Keratinocyte (primary cell): ENCODE data around the gene MEIOC. TPM values are rescaled to one million over a fixed set of nuclear protein-coding genes. Genes with fewer than 3 reads are reported as not detected.

Source experiments
- DNase-seq: peaks from one replicate; pipeline ENCODE4 v3.0.0-alpha.2; 2011; ENCODE audit warnings: low read depth, missing footprints, low spot score
- FAIRE-seq: peaks from 2 replicates; lab custom pipeline; 2011; peaks lifted over from hg19 to GRCh38; lab: Jason Lieb, UNC
- H2AFZ ChIP-seq: 2 replicates; pipeline ENCODE4 v1.6.0; 2012; ENCODE audit warnings: low read length, control low read depth, inconsistent platforms; ENCODE audit not compliant: control insufficient read depth
- H3K27ac ChIP-seq: 2 replicates; pipeline ENCODE4 v1.5.1; 2011; ENCODE audit warnings: low read length; ENCODE audit not compliant: control insufficient read depth, insufficient read depth
- H3K27me3 ChIP-seq: 3 replicates; pipeline ENCODE4 v1.6.0; 2011; ENCODE audit warnings: low read length; ENCODE audit not compliant: control insufficient read depth, insufficient read depth; ENCODE audit errors: extremely low read depth
- H3K36me3 ChIP-seq, 2 experiments: 2 replicates in 1 of 2; 3 replicates in 1 of 2; pipeline ENCODE4 v1.5.1; 2011; ENCODE audit warnings: low read length in 2 of 2, mild to moderate bottlenecking in 1 of 2; ENCODE audit not compliant: control insufficient read depth in 2 of 2, insufficient read depth in 2 of 2; ENCODE audit errors: extremely low read depth in 1 of 2
- H3K4me1 ChIP-seq: 3 replicates; pipeline ENCODE4 v1.5.1; 2011; ENCODE audit warnings: low read length; ENCODE audit not compliant: control insufficient read depth, insufficient read depth; ENCODE audit errors: extremely low read depth
- H3K4me2 ChIP-seq: 3 replicates; pipeline ENCODE4 v1.6.0; 2011; ENCODE audit warnings: low read depth, low read length; ENCODE audit not compliant: control insufficient read depth, insufficient read depth; ENCODE audit errors: extremely low read depth
- H3K4me3 ChIP-seq, 3 experiments: fragments of 200-600 bp in 1 of 3; sonication (generic) in 1 of 3; 2 replicates in 2 of 3; 3 replicates in 1 of 3; pipeline ENCODE4 v1.5.1; 2011 to 2016; ENCODE audit warnings: low read length in 3 of 3, mild to moderate bottlenecking in 3 of 3, control low read depth in 2 of 3, inconsistent platforms in 1 of 3, low read depth in 1 of 3, mixed read lengths in 1 of 3, mixed run types in 1 of 3, moderate library complexity in 1 of 3; ENCODE audit not compliant: control insufficient read depth in 2 of 3, insufficient read depth in 2 of 3; ENCODE audit errors: extremely low read depth in 1 of 3
- H3K79me2 ChIP-seq: 2 replicates; pipeline ENCODE4 v1.6.0; 2012; ENCODE audit warnings: low read length; ENCODE audit not compliant: control insufficient read depth, insufficient read depth
- H3K9ac ChIP-seq: 3 replicates; pipeline ENCODE4 v1.6.0; 2011; ENCODE audit warnings: low read length; ENCODE audit not compliant: control insufficient read depth, insufficient read depth; ENCODE audit errors: extremely low read depth
- H3K9me1 ChIP-seq: 3 replicates; pipeline ENCODE4 v1.6.0; 2011; ENCODE audit warnings: low read length; ENCODE audit not compliant: control insufficient read depth, insufficient read depth; ENCODE audit errors: extremely low read depth
- H3K9me3 ChIP-seq: 2 replicates; pipeline ENCODE4 v1.5.1; 2012; ENCODE audit warnings: low read depth, low read length; ENCODE audit not compliant: control insufficient read depth
- H4K20me1 ChIP-seq: 3 replicates; pipeline ENCODE4 v1.6.0; 2011; ENCODE audit warnings: low read length; ENCODE audit not compliant: control insufficient read depth, insufficient read depth; ENCODE audit errors: extremely low read depth
- CTCF ChIP-seq, 3 experiments: IDR thresholded peaks in 1 of 3; conservative IDR thresholded peaks in 1 of 3; optimal IDR thresholded peaks in 1 of 3; 2 replicates in 2 of 3; 3 replicates in 1 of 3; pipeline versions ENCODE3 to v1.5.1; 2011; ENCODE audit warnings: low read length in 3 of 3, mild to moderate bottlenecking in 3 of 3, moderate library complexity in 2 of 3, control low read depth in 1 of 3, inconsistent platforms in 1 of 3; ENCODE audit not compliant: insufficient read depth in 2 of 3; ENCODE audit errors: extremely low read depth in 1 of 3
- EZH2 ChIP-seq: IDR thresholded peaks from one replicate; pipeline ENCODE4 v1.6.1; 2012; ENCODE audit warnings: inconsistent platforms, mild to moderate bottlenecking, low read length, moderate library complexity
- dilution Hi-C: fragments of 300-500 bp; cut with MboI; formaldehyde crosslinking; loops from one replicate; pipeline ENCODE4 v1.7.0; 2020; ENCODE audit warnings: low sequenced_read_pairs; ENCODE audit not compliant: extremely low pct_ligation_motif_present
- polyA plus RNA-seq, 5 experiments: library from polyadenylated mRNA; depleted of rRNA in 3 of 5; stranded (reverse) in 3 of 5; stranded (forward) in 1 of 5; unstranded in 1 of 5; fragments of >200 nt; gene quantifications; 1 replicate in 1 of 5; 2 replicates in 3 of 5; 3 replicates in 1 of 5; pipeline versions ENCODE4 v1.2.1 to v1.2.3, GENCODE V29; 2011 to 2012; ENCODE audit warnings: missing spikeins in 2 of 5, low read depth in 1 of 5, low replicate concordance in 1 of 5

MEIOC gene
- polyA plus RNA-seq, 1 donor (not counting 4 experiments of a cell fraction or from before 2014, with no cell fraction given), result 0.03 TPM

DNA sequence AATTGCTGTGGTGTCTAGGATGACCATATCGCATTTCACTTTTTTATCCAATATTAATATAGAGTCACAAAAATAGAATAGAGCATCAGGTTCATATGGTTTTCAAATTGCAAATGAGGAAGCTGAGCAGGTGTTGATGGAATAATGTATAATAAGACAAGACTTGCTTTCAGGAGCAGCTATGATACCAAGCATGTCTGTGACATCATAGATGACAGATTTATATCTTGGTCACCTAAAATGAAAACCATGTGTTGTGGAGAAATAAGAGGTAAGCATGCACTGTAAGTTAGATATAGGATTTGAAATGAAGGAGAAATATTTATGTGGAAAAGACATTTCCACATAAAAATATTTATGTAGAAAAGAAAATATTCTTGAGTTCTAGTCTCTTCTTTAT, 8.6 kb downstream of the MEIOC start:
- Histone ChIP-seq H3K27ac (no peak overlapping the region), H3K9me3 (no peaks in the 10 kb centered on the region), H3K4me3 (no peak overlapping the region), H4K20me1 (no peaks in the 10 kb centered on the region), H3K9me1 (no peaks in the 10 kb centered on the region), H2AFZ (no peak overlapping the region), H3K36me3 (no peaks in the 10 kb centered on the region), H3K27me3 (no peaks in the 10 kb centered on the region), H3K4me1 (no peaks in the 10 kb centered on the region), H3K4me2 (no peak overlapping the region), H3K79me2 (no peaks in the 10 kb centered on the region), H3K9ac (no peak overlapping the region)
- dilution Hi-C loops, result no loop called here
- FAIRE-seq, result no peak
- TF ChIP-seq EZH2, result no peak
- no peak for TF ChIP-seq CTCF (optimal IDR thresholded peaks at IDR 0.05 in 1 of 3, IDR thresholded peaks at IDR 0.05 in 1 of 3, conservative IDR thresholded peaks at IDR 0.05 in 1 of 3; ENCODE audit: extremely low read depth in 1 of 3, insufficient read depth in 2 of 3, low read length in 3 of 3)
- DNase-seq, result no peak

GRCh38 chr17:44666006-44666405, 9.7 kb downstream of the MEIOC start:
- H3K4me1 ChIP-seq, result no peaks in the 10 kb centered on the region
- no peaks in the 10 kb centered on the region for H3K79me2 ChIP-seq
- dilution Hi-C loops, result no loop called here
- H3K9me3 ChIP-seq, result no peaks in the 10 kb centered on the region
- FAIRE-seq, result no peak
- no peak overlapping the region for H3K9ac ChIP-seq
- H4K20me1 ChIP-seq, result no peaks in the 10 kb centered on the region
- no peak for TF ChIP-seq EZH2
- TF ChIP-seq CTCF (optimal IDR thresholded peaks at IDR 0.05 in 1 of 3, IDR thresholded peaks at IDR 0.05 in 1 of 3, conservative IDR thresholded peaks at IDR 0.05 in 1 of 3; ENCODE audit: extremely low read depth in 1 of 3, insufficient read depth in 2 of 3, low read length in 3 of 3), result no peak
- no peaks in the 10 kb centered on the region for H3K9me1 ChIP-seq
- no peaks in the 10 kb centered on the region for H3K27me3 ChIP-seq
- no peak overlapping the region for H3K27ac ChIP-seq
- no peak for DNase-seq
- no peaks in the 10 kb centered on the region for H3K36me3 ChIP-seq
- no peak overlapping the region for H3K4me2 ChIP-seq
- H3K4me3 ChIP-seq, result no peak overlapping the region
- H2AFZ ChIP-seq, result no peak overlapping the region
